ENCODE results near the gene GRIA3. TPM values are rescaled to one million over a fixed set of nuclear protein-coding genes. Genes with fewer than 3 reads are reported as not detected.

GRIA3 gene
- total RNA-seq, 1 experiment from 2014 or later = not detected

DNA sequence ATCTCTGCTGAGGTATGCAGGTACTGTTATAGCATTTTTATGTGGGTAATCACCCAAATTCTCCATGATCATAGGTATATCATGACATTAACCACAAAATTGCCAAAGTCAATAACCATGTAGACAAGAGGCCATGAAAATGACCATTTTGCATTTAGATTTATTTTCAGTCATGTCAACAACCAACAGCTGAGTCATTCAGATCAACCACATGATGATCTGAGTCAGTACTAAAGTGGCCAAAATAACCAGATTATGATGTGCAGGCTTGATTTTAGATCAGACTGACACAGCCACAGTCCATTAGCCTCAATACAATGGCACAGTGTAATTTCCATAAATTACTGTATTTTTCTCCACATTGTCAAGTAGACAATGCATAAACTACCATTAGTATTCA, 240.5 kb downstream of the GRIA3 start (continued):
- no peak for TF ChIP-seq TCF7L2 (IDR thresholded peaks at IDR 0.05; ENCODE audit: borderline replicate concordance, extremely low read depth, insufficient read depth, insufficient read length)
- TF ChIP-seq, protein P1, sequence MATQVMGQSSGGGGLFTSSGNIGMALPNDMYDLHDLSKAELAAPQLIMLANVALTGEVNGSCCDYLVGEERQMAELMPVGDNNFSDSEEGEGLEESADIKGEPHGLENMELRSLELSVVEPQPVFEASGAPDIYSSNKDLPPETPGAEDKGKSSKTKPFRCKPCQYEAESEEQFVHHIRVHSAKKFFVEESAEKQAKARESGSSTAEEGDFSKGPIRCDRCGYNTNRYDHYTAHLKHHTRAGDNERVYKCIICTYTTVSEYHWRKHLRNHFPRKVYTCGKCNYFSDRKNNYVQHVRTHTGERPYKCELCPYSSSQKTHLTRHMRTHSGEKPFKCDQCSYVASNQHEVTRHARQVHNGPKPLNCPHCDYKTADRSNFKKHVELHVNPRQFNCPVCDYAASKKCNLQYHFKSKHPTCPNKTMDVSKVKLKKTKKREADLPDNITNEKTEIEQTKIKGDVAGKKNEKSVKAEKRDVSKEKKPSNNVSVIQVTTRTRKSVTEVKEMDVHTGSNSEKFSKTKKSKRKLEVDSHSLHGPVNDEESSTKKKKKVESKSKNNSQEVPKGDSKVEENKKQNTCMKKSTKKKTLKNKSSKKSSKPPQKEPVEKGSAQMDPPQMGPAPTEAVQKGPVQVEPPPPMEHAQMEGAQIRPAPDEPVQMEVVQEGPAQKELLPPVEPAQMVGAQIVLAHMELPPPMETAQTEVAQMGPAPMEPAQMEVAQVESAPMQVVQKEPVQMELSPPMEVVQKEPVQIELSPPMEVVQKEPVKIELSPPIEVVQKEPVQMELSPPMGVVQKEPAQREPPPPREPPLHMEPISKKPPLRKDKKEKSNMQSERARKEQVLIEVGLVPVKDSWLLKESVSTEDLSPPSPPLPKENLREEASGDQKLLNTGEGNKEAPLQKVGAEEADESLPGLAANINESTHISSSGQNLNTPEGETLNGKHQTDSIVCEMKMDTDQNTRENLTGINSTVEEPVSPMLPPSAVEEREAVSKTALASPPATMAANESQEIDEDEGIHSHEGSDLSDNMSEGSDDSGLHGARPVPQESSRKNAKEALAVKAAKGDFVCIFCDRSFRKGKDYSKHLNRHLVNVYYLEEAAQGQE (IDR thresholded peaks at IDR 0.05; ENCODE audit: low read depth) = no peak

DNA sequence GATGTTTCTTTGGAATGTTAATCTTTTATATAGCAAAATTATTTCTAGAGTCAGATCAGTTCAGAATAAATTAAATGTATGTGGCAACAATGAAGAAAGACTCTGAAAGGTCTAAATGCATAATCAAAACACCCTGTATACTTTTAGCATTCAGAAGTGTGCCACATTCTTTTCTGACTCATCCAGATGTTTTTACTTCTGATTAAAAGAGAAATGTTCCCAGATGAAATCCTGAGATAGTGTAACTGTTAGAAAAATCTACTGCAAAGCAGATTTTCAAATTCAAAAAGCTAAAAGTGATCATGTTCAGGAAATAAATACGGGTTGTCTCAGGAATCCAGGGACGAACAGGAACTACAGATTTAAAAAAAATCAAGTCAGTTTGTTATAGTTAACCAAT, 241.4 kb downstream of the GRIA3 start:
- Histone ChIP-seq H4K20me1 (ENCODE audit: insufficient read depth) (no peaks in the 10 kb centered on the region), H3K4me2 (ENCODE audit: low read length) (no peak overlapping the region), H3K27me3 (ENCODE audit: insufficient read depth, low read length) (no peaks in the 10 kb centered on the region), H3K9me3 (ENCODE audit: control insufficient read depth in 1 of 2, insufficient read depth in 1 of 2, low read depth in 1 of 2, low read length in 2 of 2) (no peaks in the 10 kb centered on the region), H3K4me1 (ENCODE audit: control insufficient read depth in 1 of 2, insufficient read depth in 2 of 2, low read length in 2 of 2) (peaks cover 3 to 4% of the 10 kb centered on the region in 2 experiments; a peak in 1 of 4 replicates), H3K4me3 (replicated peaks in 1 of 2; ENCODE audit: low read depth in 1 of 2, low read length in 2 of 2) (no peak overlapping the region), H3K36me3 (ENCODE audit: control insufficient read depth in 1 of 2, insufficient read depth in 2 of 2, low read length in 2 of 2) (no peaks in the 10 kb centered on the region), H3K9me2 (ENCODE audit: insufficient read depth) (no peaks in the 10 kb centered on the region), H3K27ac (ENCODE audit: low read depth, low read length) (no peak overlapping the region), H3K9ac (ENCODE audit: low read length) (no peak overlapping the region), H3K79me2 (ENCODE audit: insufficient read depth, low read length) (no peaks in the 10 kb centered on the region), H2AFZ (ENCODE audit: low read depth, low read length, poor library complexity, severe bottlenecking) (no peak overlapping the region)
- ChIA-PET POLR2A (no interaction called here), RAD21 (ENCODE audit: low non-redundant PET in 1 of 2, low total read pairs in 2 of 2, uncharacterized antibody in 2 of 2, unreplicated experiment in 2 of 2) (no interaction called here), CTCF (no interaction called here)
- TF ChIP-seq SP1 (IDR thresholded peaks at IDR 0.05; ENCODE audit: low read depth) (no peak), ELF1 (IDR thresholded peaks at IDR 0.05; ENCODE audit: borderline replicate concordance, low read depth) (no peak)
- ATAC-seq (no peak), DNase-seq (ENCODE audit: low read depth, low spot score) (no peak)
- BruUV-seq (replicated peaks) = no TSS peak
- intact Hi-C loops (cut with micrococcal nuclease) = no loop called here

DNA sequence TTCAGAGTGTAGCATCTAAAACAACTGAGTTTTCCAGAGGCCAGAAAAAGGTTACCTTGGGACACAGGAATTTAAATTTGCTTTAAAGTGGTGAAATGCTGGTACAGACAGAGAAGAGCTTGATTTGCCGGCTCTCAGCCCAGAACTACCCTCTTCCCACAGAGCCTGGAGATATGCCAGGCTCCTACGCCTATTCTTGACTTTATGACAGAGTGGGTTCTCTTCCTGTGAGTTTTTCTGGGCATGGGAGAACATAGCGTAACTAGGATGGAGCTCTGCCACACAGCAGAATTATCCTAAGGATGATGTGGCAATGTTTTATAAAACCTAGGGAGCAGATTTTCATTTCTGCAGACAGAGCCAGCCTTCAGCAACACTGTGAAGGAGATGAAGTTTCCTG, 241.8 kb downstream of the GRIA3 start:
- Histone ChIP-seq H3K4me1 (ENCODE audit: control insufficient read depth in 1 of 2, insufficient read depth in 2 of 2, low read length in 2 of 2) (peaks cover 3 to 4% of the 10 kb centered on the region in 2 experiments; a peak in 1 of 4 replicates), H3K27me3 (ENCODE audit: insufficient read depth, low read length) (no peaks in the 10 kb centered on the region), H3K4me3 (replicated peaks in 1 of 2; ENCODE audit: low read depth in 1 of 2, low read length in 2 of 2) (no peak overlapping the region), H3K9ac (ENCODE audit: low read length) (no peak overlapping the region), H3K4me2 (ENCODE audit: low read length) (no peak overlapping the region), H2AFZ (ENCODE audit: low read depth, low read length, poor library complexity, severe bottlenecking) (no peak overlapping the region), H3K9me3 (ENCODE audit: control insufficient read depth in 1 of 2, insufficient read depth in 1 of 2, low read depth in 1 of 2, low read length in 2 of 2) (no peaks in the 10 kb centered on the region), H3K27ac (ENCODE audit: low read depth, low read length) (no peak overlapping the region), H3K36me3 (ENCODE audit: control insufficient read depth in 1 of 2, insufficient read depth in 2 of 2, low read length in 2 of 2) (no peaks in the 10 kb centered on the region), H3K79me2 (ENCODE audit: insufficient read depth, low read length) (no peaks in the 10 kb centered on the region), H4K20me1 (ENCODE audit: insufficient read depth) (no peaks in the 10 kb centered on the region), H3K9me2 (ENCODE audit: insufficient read depth) (no peaks in the 10 kb centered on the region)
- BruUV-seq (replicated peaks) = no TSS peak
- ChIA-PET CTCF (no interaction called here), POLR2A (no interaction called here), RAD21 (ENCODE audit: low non-redundant PET in 1 of 2, low total read pairs in 2 of 2, uncharacterized antibody in 2 of 2, unreplicated experiment in 2 of 2) (no interaction called here)
- ATAC-seq (no peak), DNase-seq (ENCODE audit: low read depth, low spot score) (no peak)
- intact Hi-C loops (cut with micrococcal nuclease) = no loop called here
- TF ChIP-seq TCF7L2 (IDR thresholded peaks at IDR 0.05; ENCODE audit: borderline replicate concordance, extremely low read depth, insufficient read depth, insufficient read length) (no peak), CEBPB (IDR thresholded peaks at IDR 0.05; ENCODE audit: low read depth) (no peak), EZH2phosphoT487 (IDR thresholded peaks at IDR 0.05; ENCODE audit: borderline replicate concordance) (no peak)
- TF ChIP-seq, protein P1 (IDR thresholded peaks at IDR 0.05; ENCODE audit: low read depth) = no peak
- TF ChIP-seq, protein P2, sequence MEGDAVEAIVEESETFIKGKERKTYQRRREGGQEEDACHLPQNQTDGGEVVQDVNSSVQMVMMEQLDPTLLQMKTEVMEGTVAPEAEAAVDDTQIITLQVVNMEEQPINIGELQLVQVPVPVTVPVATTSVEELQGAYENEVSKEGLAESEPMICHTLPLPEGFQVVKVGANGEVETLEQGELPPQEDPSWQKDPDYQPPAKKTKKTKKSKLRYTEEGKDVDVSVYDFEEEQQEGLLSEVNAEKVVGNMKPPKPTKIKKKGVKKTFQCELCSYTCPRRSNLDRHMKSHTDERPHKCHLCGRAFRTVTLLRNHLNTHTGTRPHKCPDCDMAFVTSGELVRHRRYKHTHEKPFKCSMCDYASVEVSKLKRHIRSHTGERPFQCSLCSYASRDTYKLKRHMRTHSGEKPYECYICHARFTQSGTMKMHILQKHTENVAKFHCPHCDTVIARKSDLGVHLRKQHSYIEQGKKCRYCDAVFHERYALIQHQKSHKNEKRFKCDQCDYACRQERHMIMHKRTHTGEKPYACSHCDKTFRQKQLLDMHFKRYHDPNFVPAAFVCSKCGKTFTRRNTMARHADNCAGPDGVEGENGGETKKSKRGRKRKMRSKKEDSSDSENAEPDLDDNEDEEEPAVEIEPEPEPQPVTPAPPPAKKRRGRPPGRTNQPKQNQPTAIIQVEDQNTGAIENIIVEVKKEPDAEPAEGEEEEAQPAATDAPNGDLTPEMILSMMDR (IDR thresholded peaks at IDR 0.05 in 2 of 3, conservative IDR thresholded peaks at IDR 0.05 in 1 of 3; ENCODE audit: borderline replicate concordance in 1 of 3, insufficient read depth in 1 of 3, low read depth in 2 of 3, low read length in 2 of 3) = no peak
